SK-N-SH treated with all-trans-retinoic acid at 6 μM for 48 hours (cell line): ENCODE results near the gene DNAJC24.

ENCODE experiments used
- BACH2 ChIP-seq: fragments of 250-450 bp; sonication (Bioruptor Pico); IDR thresholded peaks from 2 replicates; pipeline ENCODE4 v1.9.0; 2021; ENCODE audit warnings: mild to moderate bottlenecking, borderline replicate concordance
- ESRRG ChIP-seq: fragments of 250-450 bp; sonication (Bioruptor Pico); IDR thresholded peaks from 2 replicates; pipeline ENCODE4 v1.6.1; 2021; ENCODE audit warnings: mild to moderate bottlenecking
- RARB ChIP-seq: fragments of 250-450 bp; sonication (Bioruptor Pico); IDR thresholded peaks from 2 replicates; pipeline ENCODE4 v1.8.0; 2021; ENCODE audit warnings: mild to moderate bottlenecking, moderate library complexity
- TOX ChIP-seq: fragments of 250-450 bp; sonication (Bioruptor Pico); IDR thresholded peaks from 2 replicates; pipeline ENCODE4 v1.8.0; 2021; ENCODE audit warnings: mild to moderate bottlenecking, moderate library complexity, borderline replicate concordance
- ZFP3 ChIP-seq: fragments of 250-450 bp; sonication (Bioruptor Pico); IDR thresholded peaks from 2 replicates; pipeline ENCODE4 v1.5.0; 2020; ENCODE audit warnings: mild to moderate bottlenecking, moderate library complexity
- ZFP30 ChIP-seq: fragments of 450-650 bp; formaldehyde crosslinking; IDR thresholded peaks from 2 replicates; pipeline ENCODE4 v1.5.0; 2022; ENCODE audit warnings: mild to moderate bottlenecking, moderate library complexity
- TF ChIP-seq, protein P1 (sequence below): fragments of 250-450 bp; sonication (Bioruptor Pico); IDR thresholded peaks from 2 replicates; pipeline ENCODE4 v1.8.0; 2020; ENCODE audit warnings: mild to moderate bottlenecking, moderate library complexity, borderline replicate concordance
- TF ChIP-seq, protein P2 (sequence below): fragments of 250-450 bp; sonication (Bioruptor Pico); IDR thresholded peaks from 2 replicates; pipeline ENCODE4 v1.5.1; 2020; ENCODE audit warnings: low read depth, mild to moderate bottlenecking, moderate library complexity

DNA sequence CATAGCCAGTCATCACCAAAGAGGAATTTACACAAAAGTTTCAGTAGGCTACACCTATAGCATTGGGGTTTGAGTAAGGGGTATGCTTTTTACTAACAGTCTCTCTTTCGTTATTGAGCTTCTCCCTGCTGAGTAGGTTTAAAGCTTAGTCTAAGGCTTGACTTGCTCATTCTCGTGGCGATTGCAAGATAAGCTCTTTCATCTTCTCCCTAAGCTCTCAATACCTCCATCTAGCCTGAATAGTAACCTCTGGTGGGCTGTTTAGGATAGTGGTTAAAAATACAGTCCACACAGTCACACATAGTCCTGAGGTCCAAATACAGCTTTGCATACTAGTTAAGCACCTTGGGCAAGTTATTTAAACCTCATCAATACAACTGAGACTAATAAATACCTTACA lies 74.1 kb downstream of the DNAJC24 start:
- TF ChIP-seq ZFP30 (CRISPR knock-in tag) (no peak), RARB (CRISPR knock-in tag) (no peak), BACH2 (CRISPR knock-in tag) (no peak), TOX (no peak), ZFP3 (CRISPR knock-in tag) (no peak), ESRRG (CRISPR knock-in tag) (no peak)
- TF ChIP-seq, protein P1, sequence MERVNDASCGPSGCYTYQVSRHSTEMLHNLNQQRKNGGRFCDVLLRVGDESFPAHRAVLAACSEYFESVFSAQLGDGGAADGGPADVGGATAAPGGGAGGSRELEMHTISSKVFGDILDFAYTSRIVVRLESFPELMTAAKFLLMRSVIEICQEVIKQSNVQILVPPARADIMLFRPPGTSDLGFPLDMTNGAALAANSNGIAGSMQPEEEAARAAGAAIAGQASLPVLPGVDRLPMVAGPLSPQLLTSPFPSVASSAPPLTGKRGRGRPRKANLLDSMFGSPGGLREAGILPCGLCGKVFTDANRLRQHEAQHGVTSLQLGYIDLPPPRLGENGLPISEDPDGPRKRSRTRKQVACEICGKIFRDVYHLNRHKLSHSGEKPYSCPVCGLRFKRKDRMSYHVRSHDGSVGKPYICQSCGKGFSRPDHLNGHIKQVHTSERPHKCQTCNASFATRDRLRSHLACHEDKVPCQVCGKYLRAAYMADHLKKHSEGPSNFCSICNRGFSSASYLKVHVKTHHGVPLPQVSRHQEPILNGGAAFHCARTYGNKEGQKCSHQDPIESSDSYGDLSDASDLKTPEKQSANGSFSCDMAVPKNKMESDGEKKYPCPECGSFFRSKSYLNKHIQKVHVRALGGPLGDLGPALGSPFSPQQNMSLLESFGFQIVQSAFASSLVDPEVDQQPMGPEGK, result no peak
- TF ChIP-seq, protein P2, sequence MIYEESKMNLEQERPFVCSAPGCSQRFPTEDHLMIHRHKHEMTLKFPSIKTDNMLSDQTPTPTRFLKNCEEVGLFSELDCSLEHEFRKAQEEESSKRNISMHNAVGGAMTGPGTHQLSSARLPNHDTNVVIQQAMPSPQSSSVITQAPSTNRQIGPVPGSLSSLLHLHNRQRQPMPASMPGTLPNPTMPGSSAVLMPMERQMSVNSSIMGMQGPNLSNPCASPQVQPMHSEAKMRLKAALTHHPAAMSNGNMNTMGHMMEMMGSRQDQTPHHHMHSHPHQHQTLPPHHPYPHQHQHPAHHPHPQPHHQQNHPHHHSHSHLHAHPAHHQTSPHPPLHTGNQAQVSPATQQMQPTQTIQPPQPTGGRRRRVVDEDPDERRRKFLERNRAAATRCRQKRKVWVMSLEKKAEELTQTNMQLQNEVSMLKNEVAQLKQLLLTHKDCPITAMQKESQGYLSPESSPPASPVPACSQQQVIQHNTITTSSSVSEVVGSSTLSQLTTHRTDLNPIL (CRISPR knock-in tag), result no peak
